HG03521 (cell line): ENCODE measurements around the gene NAGLU.

Source experiments
- ATAC-seq: cut with Tn5 transposase; IDR thresholded peaks from one replicate; pipeline ENCODE4 v1.9.1; 2021; ENCODE audit warnings: mild to moderate bottlenecking, moderate library complexity; ENCODE audit not compliant: unreplicated experiment

Gene NAGLU

GRCh38 chr17:42563143-42563509 is 27.1 kb downstream of the NAGLU start:
- ATAC-seq = no peak

- ATAC-seq = no peak
These were observed 27.5 kb downstream of the NAGLU start for GRCh38 chr17:42563543-42563942.

DNA sequence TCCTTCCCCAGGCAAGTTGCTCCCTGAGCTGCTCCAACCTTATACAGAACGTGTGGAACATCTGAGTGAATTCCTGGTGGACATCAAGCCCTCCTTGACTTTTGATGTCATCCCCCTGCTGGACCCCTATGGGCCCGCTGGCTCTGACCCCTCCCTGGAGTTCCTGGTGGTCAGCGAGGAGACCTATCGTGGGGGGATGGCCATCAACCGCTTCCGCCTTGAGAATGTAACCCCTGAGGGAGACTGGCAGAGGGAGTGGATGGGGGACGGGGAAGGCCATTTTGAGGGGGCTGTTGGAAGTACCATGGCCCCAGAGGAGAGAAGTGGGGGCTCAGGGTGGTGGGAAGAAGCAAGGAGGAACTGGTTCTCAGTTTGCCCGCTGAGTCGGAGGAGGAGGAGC is 27.9 kb downstream of the NAGLU start:
- no peak for ATAC-seq

- no peak for ATAC-seq
These were observed 28.9 kb downstream of the NAGLU start for GRCh38 chr17:42564815-42565522.

DNA sequence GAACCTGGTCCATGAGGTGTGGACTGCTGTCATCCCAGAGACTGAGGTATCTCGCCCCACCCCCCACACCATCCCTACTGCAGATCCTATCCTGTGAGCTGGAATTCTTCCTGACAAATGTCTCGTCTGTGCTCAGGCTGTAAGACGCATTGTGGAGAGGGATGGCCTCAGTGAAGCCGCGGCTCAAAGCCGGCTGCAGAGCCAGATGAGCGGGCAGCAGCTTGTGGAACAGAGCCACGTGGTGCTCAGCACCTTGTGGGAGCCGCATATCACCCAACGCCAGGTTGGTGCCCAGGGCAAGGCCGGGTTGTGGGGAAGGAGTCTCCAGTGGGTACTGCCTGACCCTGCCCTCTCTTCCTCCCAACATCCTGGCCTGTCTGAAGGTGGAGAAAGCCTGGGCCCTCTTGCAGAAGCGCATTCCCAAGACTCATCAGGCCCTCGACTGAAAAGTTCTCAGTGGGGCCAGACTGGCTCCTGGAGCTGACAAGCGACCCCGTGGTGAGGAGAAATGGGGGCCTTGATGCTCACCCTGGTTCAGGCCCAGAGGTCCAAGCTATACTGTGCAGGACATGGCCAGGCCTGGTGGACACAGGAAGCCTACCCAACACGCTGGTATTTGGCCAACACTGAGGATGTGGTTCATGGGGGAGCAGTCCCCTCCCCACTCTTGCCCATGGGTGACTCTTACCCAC is 29.6 kb downstream of the NAGLU start:
- no peak for ATAC-seq

DNA sequence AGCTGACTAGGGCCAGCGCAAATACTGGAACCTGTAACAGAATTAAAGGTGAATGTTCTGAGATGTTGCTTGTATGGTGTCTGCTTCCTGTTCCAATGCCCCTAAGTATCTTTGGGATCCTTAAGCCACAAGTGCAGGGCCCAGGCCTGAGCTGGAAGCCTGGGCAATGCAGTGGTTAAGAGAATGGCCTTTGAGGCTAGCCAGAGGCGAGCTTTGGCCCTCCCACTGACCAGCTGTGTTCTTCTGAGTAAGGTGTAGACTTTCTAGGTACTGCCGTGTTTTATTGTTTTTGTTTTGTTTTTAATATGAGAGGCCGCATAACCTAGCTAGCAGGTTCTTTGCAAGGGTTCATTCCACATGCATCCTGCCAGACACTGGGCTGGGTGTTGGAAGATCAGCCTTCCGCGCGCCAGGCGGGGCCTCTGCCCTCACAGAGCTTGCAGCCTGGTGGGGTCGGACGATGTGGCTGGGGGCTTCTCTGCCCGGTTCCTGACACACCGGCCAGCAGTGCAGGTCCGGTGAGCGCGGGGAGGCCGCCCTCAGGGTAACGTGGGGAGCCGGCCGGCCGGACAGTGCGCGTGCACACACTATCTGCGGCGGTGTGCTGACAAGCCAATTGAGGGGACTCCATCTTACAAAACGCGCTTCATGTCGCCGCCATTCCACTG is 30.3 kb downstream of the NAGLU start:
- no peak for ATAC-seq

DNA sequence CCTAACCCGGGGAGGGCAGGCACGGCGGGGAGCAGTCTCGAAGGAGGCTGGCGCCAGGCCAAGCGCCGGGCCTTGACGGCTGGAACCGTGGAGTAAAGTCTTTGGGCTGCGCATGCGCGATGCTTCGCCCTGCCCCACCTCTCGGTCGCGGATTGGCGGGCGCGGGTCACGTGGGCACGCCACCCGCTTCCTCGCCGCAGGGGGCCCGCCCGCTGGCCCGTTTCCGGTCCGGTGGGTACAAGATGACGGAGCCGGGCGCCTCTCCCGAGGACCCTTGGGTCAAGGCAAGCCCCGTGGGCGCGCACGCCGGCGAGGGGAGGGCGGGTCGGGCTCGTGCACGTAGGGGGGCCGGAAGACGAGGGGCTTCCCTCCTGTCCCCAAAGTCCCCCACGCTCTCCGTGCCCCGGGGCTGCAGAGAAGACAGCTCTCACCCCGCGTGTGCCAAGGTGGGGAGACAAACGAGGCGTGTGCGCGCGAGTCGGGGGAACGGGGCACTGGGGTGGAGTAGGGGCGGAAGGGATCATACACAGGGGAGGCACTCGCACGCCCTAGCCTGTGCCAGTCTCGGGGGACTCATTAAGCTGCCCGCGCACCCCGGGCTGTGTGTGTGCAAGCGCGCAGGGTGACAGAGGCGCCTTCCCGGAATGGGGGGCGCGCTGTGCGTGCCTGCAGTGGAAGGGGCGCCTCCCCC is 31.0 kb downstream of the NAGLU start, which contains the start of gene MLX:
TSS of gene MLX (plus strand) at position 218 of the 691 bp plus-strand sequence. CDS start at position 243, 25 bp downstream.
- ATAC-seq = peak; percentile 65

- no peak for ATAC-seq
These were observed 32.5 kb downstream of the NAGLU start for GRCh38 chr17:42568341-42569111.

DNA sequence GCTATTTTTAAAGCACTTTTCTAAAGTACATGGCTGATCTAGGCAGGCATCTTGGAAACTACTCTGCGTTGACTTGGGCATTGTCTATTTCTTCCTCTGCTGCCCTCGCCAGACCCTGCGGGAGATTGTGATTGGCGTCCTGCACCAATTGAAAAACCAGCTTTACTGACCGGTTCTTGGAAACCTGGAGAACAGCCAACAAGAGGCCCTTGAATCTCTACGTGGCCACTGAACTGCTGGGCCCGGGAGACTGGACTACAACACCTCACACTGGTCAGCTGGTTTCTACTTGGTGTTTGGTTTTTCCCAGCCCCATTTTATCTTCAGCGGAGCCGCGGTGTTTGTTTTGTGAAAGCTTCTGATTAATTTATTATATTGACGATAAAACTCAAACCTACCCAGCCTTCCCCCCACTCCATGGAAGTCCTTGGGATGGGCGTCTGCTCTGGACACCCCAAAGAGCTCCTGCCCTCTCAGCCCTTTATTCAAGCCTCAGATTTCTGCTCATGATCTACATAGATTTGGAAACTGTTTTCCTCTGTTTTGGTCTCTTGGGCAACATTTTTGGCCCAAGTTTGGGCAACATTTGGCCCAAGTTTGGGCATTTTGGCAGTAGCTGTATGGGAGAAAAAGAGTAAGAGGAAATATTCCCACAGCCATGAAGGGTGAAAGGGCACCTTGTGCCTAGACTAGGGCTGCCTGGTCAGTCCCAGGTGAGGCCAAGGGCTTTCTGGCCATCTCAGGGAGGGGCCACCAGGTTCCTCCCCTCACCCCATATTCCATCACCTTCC is 35.6 kb downstream of the NAGLU start:
- ATAC-seq = no peak

- no peak for ATAC-seq
These were observed 37.1 kb downstream of the NAGLU start for GRCh38 chr17:42573095-42573494.

DNA sequence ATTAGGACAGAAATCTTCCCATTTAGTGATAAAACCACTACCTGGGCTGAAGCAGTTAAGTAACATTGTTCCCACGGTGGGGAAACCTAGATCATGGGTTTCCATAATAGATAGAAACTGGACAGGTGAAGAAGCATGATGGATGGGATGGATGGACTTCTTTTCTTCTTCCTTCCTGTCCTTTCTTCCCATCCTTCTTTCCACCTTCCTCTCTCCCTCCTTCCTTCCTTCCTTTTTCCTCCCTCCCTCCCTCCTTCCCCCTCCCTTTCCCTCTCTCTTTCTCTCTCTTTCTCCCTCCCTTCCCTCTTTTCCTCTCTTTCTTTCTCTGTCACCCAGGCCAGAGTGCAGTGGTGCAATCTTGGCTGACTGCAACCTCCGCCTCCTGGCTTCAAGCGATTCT is 38.4 kb downstream of the NAGLU start:
- no peak for ATAC-seq

DNA sequence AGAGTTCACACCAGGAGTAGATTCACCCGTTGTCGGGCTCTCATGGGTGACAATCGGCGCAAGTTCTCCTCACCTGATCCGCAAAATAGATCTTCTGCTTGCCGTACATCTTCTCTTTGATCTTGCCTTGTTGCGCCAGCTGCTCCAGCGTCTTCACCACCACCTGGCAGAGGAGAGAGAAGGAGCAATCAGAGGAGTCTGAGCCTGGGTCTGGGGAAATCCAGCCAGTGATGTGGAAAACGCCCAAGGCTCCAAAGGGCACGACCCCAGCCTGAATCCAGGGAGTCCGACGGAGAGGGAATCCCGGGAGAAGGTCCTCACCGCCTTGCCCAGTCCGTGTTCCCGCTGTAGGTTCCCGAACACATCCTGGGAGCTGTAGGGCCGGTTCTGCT is 41.1 kb downstream of the NAGLU start:
- ATAC-seq = no peak

GRCh38 chr17:42577532-42578281 is 41.7 kb downstream of the NAGLU start, which contains the start of gene PSMC3IP:
Gene PSMC3IP (minus strand): TSS chr17:42577729. CDS start chr17:42577686, 43 bp downstream.
- peak; percentile 70 for ATAC-seq

DNA sequence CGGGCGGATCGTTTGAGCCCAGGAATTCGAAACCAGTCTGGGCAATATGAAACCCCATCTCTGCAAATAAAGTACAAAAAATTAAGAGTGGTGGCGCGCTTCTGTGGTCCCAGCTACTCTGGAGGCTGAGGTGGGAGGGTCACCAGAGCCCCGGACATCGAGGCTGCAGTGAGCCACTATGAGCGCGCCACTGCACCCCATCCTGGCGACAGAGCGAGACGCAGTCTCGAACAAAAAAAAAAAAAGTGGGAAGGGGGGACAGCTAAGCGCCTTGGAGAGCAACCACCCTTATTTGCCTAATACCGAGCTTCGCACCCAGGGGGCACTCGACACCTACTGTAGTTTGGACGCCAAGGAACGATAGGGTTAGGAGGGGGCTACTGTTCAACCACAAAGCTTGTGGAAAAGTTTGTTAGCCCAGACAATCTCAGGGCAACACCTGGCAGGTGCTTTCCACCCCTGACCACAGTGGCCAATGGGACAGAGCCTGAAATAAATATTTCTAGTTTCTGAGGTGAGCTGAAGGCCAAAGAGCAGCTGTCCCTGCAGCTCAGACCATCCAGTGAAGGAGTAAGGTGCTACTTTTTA is 42.3 kb downstream of the NAGLU start:
- peak; percentile 55 for ATAC-seq

DNA sequence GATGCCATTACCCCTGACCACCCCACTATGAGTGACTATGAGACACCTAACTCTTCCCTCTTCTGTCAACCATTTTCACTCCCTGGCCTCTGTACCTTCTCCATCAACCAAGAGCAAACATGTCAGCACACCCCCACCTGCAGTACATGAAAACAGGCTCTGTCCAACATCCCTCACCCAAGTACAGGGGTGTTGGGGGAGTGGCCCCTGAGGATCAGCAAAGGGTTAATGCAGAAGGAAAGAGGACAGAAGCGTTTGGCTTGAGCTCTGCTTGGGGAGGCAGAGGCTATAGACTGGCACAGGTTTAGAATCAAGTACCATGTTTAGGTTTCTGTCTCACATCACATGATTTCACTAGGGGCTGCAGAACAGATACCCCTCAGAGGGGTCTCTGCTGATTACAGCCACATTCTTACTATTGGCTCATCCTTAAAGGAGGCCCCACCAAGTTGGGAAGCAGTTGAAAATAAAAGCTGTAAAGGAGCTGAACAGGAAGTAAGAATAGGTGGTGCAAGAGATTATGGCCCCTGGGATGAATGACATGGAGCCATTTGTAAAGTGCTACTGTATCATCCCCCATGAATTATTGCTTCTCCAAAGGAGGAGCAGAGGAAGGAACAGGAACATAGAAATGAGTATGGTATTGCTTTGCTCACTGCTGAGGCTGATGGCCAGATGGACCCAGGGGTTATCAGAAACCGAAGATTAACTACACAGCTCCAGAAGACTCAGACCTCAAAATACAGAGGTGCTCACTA is 43.9 kb downstream of the NAGLU start:
- no peak for ATAC-seq

GRCh38 chr17:42581744-42582270 is 45.8 kb downstream of the NAGLU start:
- ATAC-seq = no peak

DNA sequence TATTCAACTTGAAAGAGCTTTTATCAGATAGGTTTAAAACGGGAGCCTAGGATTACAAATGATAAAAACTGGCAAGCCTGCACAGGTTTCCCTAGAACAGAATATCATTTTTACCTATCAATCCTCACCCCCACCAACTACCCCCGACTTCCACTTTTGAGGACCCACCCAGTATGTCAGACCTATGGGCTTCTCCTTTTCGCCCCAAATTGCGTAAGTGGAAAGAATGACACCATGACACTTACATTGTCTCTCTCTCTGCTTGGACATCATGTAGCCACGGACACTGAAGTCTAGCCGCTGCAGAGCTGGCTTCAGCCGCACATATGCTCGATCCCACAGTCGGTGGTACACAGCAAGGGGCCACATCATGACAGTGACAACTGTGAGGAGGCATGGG is 48.8 kb downstream of the NAGLU start:
- ATAC-seq = no peak

DNA sequence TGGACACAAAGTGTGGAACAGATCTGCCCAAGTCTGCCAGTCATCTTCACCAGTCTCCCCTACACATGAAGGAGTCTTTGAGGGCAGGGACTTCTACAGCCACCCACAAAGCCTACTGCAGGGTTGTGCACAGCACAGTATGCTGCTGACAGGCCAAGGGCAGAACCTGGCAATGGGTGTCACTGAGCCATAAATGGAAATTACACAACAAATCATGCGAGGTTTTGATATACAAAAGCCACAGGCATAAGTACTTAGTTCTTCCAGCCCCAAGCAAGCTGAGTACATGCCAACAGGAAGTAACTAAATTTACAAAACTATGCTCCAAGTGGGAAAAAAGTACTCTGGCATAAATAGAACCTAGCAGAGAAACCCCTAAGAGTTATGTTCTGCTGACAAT is 49.3 kb downstream of the NAGLU start:
- no peak for ATAC-seq
